Activated T-cell treated with anti-CD3 and anti-CD28 coated beads, Interleukin-2, amount 50 U/mL, for 72 hours (primary cell): ENCODE results near the gene AMELY. TPM values are rescaled to one million over a fixed set of nuclear protein-coding genes. Genes with fewer than 3 reads are reported as not detected.

Experiments used
- ATAC-seq, 2 donors: fragments of 150-1000 bp; cut with Tn5 transposase; replicated peaks in 1 of 2; 2 replicates each; pipeline ENCODE4 v1.10.0; 2021; ENCODE audit warnings: moderate library complexity in 2 of 2, mild to moderate bottlenecking in 1 of 2
- DNase-seq, 2 donors: peaks; one replicate each; pipeline ENCODE4 v3.0.0; 2021 to 2022; ENCODE audit warnings: mixed read lengths in 1 of 2
- H3K27ac Mint-ChIP-seq: one replicate; pipeline ENCODE4 v1.8.0; 2022; ENCODE audit warnings: mild to moderate bottlenecking, moderate library complexity, mixed read lengths
- H3K27me3 Mint-ChIP-seq: one replicate; pipeline ENCODE4 v1.8.0; 2022; ENCODE audit warnings: low read depth, mixed read lengths
- H3K36me3 Mint-ChIP-seq, 2 donors: one replicate each; pipeline ENCODE4 v1.8.0; 2022; ENCODE audit warnings: mixed read lengths in 2 of 2, mild to moderate bottlenecking in 1 of 2; ENCODE audit not compliant: insufficient read depth in 2 of 2
- H3K4me1 Mint-ChIP-seq: one replicate; pipeline ENCODE4 v1.8.0; 2022; ENCODE audit warnings: low read depth, mixed read lengths
- H3K4me3 Mint-ChIP-seq, 2 donors: one replicate each; pipeline ENCODE4 v1.8.0; 2022; ENCODE audit warnings: mild to moderate bottlenecking in 2 of 2, mixed read lengths in 2 of 2, moderate library complexity in 2 of 2
- H3K9me3 Mint-ChIP-seq, 2 donors: one replicate each; pipeline ENCODE4 v1.8.0; 2022; ENCODE audit warnings: mixed read lengths in 2 of 2
- total RNA-seq, 2 donors: library from RNA; stranded (reverse); gene quantifications; one replicate each; pipeline ENCODE4 v1.2.3, GENCODE V29; 2022

AMELY gene, protein sequence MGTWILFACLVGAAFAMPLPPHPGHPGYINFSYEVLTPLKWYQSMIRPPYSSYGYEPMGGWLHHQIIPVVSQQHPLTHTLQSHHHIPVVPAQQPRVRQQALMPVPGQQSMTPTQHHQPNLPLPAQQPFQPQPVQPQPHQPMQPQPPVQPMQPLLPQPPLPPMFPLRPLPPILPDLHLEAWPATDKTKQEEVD
- not detected for total RNA-seq

DNA sequence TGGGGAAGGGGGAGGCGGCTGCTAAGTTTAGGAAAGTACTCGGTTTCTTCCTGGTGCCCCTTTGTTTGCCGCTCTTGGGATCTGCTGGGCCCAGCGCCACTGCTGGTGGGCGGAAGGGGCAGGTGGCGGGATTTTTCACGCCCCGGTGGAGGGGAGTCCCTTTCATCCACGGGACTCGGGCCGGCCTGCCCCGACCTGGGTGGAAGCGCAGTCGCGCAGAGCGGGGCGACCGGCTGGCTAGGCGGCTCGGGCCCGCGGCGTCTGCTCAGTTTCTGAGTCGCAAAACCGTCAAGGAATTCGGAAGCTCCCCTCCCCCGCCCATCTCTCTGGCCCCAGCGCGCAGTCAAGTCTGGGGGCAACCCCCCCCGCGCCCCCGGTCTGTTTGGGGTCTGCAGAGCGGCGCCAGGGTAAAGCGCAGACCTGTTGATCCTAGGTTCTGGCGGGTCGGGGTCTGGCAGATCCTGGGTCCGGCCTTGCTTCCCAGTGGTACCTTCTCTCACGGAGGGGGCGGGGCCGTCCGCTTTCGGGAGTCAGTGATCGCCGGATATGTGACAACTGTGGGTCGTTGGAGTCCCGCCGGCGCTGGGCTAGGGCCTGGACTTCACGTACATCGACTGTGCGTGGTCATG lies at the start of gene AMELY:
Gene AMELY (minus strand): TSS at position 500 of the 629 bp plus-strand sequence. CDS start 39,144 bp downstream, outside the sequence.
- Mint-ChIP-seq H3K27me3 (no peaks in the 10 kb centered on the region), H3K36me3 (no peaks in the 10 kb centered on the region), H3K4me1 (no peaks in the 10 kb centered on the region), H3K27ac (no peak within 1 kb of the TSS), H3K4me3 (peak within 1 kb of the TSS in 1 of 2 donors; percentile 77), H3K9me3 (no peaks in the 10 kb centered on the region)
- DNase-seq (no peak), ATAC-seq (no peak)

DNA sequence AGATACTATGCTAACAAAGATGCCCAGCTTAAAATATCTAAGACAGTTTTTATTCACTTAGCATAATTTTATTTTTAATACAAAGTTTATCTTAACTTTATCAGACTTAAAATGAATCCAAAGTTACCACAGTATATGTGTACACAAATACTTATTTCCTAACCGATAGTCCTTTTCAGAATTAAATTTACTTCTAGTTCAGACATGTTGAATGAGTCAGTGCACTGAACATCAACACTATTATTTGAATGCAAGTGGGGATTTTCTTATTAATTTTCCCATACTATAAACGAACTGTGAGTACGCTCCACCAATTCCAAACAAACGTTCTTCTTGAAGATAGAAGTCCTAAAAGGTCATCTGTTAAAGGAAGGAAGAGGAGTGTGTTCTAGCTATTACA lies 38.4 kb upstream of the AMELY start:
- H3K9me3 Mint-ChIP-seq, result no peaks in the 10 kb centered on the region

DNA sequence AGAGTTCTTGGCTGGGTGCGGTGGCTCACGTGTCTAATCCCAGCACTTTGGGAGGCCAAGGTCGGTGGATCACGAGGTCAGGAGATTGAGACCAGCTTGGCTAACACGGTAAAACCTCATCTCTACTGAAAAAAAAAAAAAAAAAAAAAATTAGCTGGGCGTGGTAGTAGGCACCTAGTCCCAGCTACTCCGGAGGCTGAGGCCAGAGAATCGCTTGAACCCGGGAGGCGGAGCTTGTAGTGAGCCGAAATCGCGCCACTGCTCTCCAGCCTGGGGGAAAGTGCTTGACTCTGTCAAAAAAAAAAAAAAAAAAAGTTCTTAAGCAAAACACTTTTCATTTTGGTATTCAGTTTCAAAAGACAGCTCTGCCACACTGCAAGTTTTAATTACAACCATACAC lies 36.8 kb upstream of the AMELY start:
- H3K27me3 Mint-ChIP-seq, result no peaks in the 10 kb centered on the region
- no peak overlapping the region for H3K27ac Mint-ChIP-seq
- DNase-seq (no peak), ATAC-seq (no peak)
- no peak overlapping the region for H3K4me3 Mint-ChIP-seq
- no peaks in the 10 kb centered on the region for H3K36me3 Mint-ChIP-seq
- no peaks in the 10 kb centered on the region for H3K9me3 Mint-ChIP-seq
- no peaks in the 10 kb centered on the region for H3K4me1 Mint-ChIP-seq

More for the DNA sequence above, 38.4 kb upstream of the AMELY start:
- Mint-ChIP-seq H3K27ac (no peak overlapping the region), H3K4me1 (no peaks in the 10 kb centered on the region), H3K36me3 (no peaks in the 10 kb centered on the region), H3K27me3 (no peaks in the 10 kb centered on the region), H3K4me3 (no peak overlapping the region)
- no peak for DNase-seq
- no peak for ATAC-seq

DNA sequence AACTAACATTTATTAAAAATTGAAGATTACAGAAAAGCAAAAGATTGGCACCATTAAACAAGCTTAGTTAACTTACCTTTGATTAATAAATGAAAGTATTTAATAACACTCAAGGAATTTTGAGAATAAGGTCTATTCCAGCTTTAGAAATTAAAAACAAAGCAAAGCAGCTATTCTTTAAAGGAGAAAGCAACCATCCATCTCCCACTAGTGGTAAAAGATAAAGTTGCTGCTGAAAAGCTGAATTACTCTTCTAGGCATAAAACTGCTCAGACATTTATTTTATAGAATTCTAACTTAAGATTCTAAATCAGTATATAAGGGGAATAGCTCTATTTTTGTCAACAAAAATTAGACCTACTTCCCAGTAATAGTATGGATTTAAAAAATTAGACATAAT lies 36.1 kb upstream of the AMELY start:
- Mint-ChIP-seq H3K27me3 (no peaks in the 10 kb centered on the region), H3K27ac (no peak overlapping the region), H3K4me1 (no peaks in the 10 kb centered on the region), H3K36me3 (no peaks in the 10 kb centered on the region), H3K9me3 (no peaks in the 10 kb centered on the region), H3K4me3 (no peak overlapping the region)
- no peak for DNase-seq
- no peak for ATAC-seq

DNA sequence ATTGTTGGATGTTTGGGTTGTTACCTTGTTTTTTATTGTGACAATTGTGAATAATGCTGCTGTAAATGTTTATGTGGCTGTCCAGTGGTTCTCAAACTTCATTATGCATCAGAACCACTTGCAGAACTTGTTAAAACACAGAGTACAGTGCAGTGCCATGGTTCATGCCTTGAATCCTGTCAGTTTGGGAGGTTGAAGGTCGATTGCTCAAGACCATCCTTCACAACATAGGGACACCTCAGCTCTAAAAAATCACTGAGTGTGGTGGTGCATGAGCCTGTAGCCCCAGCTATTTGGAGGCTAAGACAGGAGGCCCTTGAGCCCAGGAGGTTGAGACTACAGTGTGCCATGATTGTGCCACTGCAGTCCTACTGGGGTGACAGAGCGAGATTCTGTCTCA lies 23.9 kb upstream of the AMELY start:
- ATAC-seq, result no peak
- Mint-ChIP-seq H3K4me3 (no peak overlapping the region), H3K9me3 (no peaks in the 10 kb centered on the region), H3K36me3 (no peaks in the 10 kb centered on the region), H3K27me3 (no peaks in the 10 kb centered on the region), H3K27ac (no peak overlapping the region), H3K4me1 (no peaks in the 10 kb centered on the region)
- no peak for DNase-seq

DNA sequence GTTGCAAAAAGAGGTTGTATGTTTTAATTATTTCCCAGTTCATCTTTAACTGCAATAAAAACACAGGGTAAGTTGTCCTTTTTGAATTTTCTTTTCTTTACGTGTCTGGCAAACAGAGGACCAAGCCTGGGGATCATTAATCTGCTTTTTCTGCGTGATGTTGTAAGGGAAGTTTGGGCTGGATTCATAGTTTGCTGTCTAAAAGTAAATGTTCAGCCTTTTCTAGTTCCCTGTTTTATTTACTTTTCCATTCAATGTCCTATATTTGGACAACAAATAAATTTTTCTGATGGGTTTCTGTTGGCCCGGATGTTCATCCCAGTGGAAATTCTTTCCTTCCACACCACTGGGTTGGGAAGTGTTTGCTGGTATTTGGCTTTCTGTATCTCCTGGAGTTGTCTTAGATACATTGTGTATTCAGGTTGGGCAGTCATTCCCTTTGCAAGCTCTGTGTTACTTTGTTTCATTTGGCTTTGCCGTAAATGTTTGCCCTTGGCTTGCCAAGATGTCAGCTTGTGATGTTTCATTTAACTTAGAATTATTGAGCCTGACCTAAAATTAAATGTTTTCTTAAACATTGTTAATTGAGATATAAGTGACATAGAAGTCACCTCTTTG lies 20.3 kb upstream of the AMELY start:
- Mint-ChIP-seq H3K9me3 (no peaks in the 10 kb centered on the region), H3K4me3 (no peak overlapping the region), H3K27me3 (no peaks in the 10 kb centered on the region), H3K36me3 (no peaks in the 10 kb centered on the region), H3K4me1 (no peaks in the 10 kb centered on the region), H3K27ac (no peak overlapping the region)
- ATAC-seq (no peak), DNase-seq (no peak)

DNA sequence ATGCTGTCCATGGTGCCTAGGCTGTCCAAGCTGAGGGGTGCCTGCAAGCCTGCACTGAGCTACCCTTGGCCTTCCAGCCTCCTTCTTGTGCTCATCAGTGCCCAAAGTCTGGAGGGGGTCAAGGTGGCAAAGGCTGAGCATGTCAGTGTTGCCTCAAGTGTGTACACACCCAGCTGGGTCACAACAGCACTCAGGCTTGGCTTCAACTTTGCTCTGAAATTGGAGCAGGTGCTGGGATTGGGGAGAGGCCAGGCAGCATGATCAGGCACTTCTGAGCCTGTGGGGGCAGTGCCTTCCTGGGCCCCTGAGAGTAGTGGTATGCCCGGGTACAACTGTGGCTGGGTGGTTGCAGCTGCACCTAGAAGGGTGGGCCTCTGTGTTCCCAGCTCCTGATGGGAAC lies 17.7 kb upstream of the AMELY start:
- Mint-ChIP-seq H3K27ac (no peak overlapping the region), H3K9me3 (no peaks in the 10 kb centered on the region), H3K4me1 (no peaks in the 10 kb centered on the region), H3K36me3 (no peaks in the 10 kb centered on the region), H3K27me3 (no peaks in the 10 kb centered on the region), H3K4me3 (no peak overlapping the region)
- DNase-seq (no peak), ATAC-seq (no peak)

DNA sequence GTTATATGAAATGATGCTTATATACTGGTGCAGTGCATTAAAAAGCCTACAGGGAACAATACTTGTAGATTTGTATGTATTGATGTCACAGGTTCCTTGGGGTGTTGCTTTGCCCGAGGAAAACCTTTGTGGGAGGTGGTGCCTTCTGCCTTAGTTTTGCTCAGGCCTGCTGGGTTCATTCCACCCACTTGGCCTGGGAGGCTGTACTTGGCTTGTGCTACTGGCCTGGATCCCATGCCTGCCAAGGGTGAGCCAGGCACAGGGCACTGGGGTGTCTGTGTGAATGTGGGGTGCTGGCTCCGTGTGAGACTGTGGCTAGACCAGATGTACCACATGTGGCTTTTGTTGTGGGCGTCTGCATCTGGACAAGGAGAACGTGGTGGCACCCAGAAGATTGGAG lies 16.7 kb upstream of the AMELY start:
- DNase-seq (no peak), ATAC-seq (no peak)
- Mint-ChIP-seq H3K4me3 (no peak overlapping the region), H3K27me3 (no peaks in the 10 kb centered on the region), H3K36me3 (no peaks in the 10 kb centered on the region), H3K27ac (no peak overlapping the region), H3K4me1 (no peaks in the 10 kb centered on the region), H3K9me3 (no peaks in the 10 kb centered on the region)

DNA sequence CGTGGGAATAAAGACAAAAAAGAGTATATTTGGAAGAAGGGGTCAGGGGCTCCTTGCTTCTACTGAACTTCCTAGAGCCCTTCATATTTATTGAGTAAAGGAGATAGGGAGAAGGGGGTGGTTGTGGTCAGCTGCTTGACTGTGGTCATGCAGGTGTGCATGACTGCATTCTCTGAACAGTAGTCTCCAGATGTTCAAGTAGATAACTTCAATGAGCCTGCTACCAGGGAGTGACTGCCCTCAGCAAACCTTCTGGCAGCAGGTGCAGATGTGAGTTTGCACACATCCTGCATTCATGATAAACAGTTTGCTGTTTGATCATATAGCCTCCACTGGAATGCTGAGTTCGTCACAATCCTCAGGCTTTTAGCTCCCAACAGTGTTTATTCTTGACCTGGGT lies 9.5 kb upstream of the AMELY start:
- H3K4me3 Mint-ChIP-seq, result no peak overlapping the region
- DNase-seq (no peak), ATAC-seq (no peak)
- no peaks in the 10 kb centered on the region for H3K4me1 Mint-ChIP-seq
- peaks cover 0 to 2% of the 10 kb centered on the region in 2 donors for H3K9me3 Mint-ChIP-seq
- no peaks in the 10 kb centered on the region for H3K27me3 Mint-ChIP-seq
- H3K36me3 Mint-ChIP-seq, result no peaks in the 10 kb centered on the region
- H3K27ac Mint-ChIP-seq, result no peak overlapping the region

DNA sequence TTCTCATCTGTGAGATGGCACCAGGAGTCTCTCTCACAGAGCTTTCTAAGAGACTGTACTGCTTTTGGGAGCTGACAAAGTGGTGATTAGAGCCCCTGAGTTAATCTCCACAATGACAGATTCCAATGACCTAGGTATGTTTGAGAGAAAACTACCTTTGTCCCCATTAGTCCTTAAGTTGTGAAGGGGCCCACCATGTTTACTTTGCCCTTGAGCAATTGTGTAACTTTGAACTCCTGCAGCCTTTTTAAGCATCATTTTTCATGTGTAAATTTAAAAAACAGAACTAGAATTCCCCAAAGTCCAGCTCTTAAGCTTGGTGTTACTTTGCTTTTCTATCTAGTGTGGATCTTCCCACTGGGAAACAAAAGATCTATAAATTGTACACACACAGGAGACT lies 1.8 kb upstream of the AMELY start:
- no peak for DNase-seq
- no peaks in the 10 kb centered on the region for H3K36me3 Mint-ChIP-seq
- no peaks in the 10 kb centered on the region for H3K27me3 Mint-ChIP-seq
- no peaks in the 10 kb centered on the region for H3K9me3 Mint-ChIP-seq
- H3K27ac Mint-ChIP-seq, result no peak overlapping the region
- no peak for ATAC-seq
- no peaks in the 10 kb centered on the region for H3K4me1 Mint-ChIP-seq
- H3K4me3 Mint-ChIP-seq, result no peak overlapping the region

DNA sequence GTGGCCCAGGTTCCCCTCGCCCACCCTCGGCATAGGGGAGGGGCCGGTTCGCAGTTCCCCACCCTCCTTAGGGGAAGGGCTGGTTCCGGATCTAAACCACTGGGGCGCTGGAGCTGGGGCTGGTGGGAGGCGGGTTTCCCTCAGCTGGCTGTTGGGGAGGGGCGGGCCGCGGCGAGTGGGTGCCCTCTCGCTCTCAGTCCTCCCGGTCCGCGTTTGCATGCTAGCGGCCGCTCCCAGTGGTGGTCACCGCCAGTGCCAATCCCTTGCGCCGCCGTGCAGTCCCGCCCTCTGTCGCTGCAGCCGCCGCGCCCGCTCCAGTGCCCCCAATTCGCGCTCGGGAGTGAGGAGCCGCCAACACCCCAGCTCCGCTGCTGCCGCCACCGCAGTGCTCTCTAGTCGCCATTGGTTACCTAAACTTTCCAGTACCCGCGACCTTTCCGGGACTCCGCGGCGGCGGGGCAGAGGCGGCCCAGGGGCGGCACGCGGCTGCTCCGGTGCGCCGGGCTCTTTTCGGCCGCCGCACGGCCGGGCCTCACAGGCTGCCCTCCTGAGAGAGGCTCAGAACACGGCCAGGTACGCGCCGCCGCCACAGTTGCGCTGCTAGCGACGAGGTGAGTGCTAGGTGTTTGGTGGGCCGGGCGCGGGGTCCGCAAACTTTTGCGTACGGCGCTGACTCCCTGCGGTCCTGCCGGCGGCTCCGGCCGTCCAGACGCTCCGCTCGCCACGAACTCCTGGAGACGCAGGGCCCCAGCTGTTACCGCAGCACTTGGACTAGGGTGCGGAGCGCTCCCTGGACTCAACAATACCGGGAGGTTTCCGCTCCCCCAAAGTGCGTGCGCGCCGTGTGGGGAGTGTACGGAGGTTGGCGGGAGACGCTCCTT lies 940 bp downstream of the AMELY start, which contains the start of gene TBL1Y:
Gene TBL1Y (plus strand): TSS at position 326 of the 881 bp plus-strand sequence. CDS start 114,388 bp downstream, outside the sequence.
- Mint-ChIP-seq H3K27me3 (no peaks in the 10 kb centered on the region), H3K4me1 (no peaks in the 10 kb centered on the region), H3K9me3 (no peaks in the 10 kb centered on the region), H3K4me3 (peak within 1 kb of the TSS in 1 of 2 donors; percentile 77), H3K27ac (no peak within 1 kb of the TSS), H3K36me3 (no peaks in the 10 kb centered on the region)
- DNase-seq, result peak in 1 of 2 donors; percentile 4
- peak in 1 of 2 donors; percentile 47 for ATAC-seq

DNA sequence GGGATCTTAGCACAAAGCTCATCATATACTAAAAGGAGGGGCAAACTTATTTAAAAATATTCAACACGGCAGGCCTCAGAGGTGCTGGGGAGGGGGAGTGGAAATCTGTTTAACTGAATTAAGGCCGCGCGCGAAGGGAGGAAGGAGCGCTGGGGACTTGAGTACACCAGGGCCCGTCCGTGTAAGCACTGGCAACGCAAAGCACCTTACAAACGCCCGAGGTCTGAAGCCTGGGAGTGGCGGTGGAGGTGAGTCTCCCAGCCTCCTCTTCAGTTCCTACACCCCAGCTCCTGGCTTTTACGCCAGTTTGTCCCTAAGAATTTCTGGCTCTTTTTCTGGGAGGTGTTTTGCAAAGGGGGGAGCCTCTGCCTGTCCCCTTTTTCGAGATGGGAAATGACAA lies 1.7 kb downstream of the AMELY start:
- Mint-ChIP-seq H3K9me3 (no peaks in the 10 kb centered on the region), H3K36me3 (no peaks in the 10 kb centered on the region), H3K4me3 (peak overlapping the region in 1 of 2 donors; percentile 77), H3K4me1 (no peaks in the 10 kb centered on the region), H3K27ac (no peak overlapping the region), H3K27me3 (no peaks in the 10 kb centered on the region)
- peak in 1 of 2 donors; percentile 0 for DNase-seq
- ATAC-seq, result no peak

DNA sequence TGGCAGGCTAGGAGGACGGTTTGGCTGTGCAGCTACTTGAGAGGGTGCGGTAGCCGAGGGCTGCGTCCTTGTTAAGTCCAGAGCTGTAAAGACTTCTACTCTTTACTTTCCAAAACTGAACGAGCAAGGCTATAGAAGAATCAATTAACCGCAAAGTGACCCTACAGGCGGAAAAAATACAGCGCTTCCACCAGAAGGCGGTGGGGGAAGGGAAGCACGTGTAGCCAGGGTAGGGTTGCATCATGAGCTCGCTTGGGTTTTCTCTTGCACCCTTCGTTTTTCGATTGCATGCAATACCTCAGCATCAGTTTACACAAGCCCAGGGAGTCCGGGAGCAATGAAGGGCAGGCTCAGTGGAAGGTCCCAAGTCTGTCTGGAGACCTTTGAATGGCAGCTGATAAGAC lies 2.4 kb downstream of the AMELY start:
- Mint-ChIP-seq H3K27me3 (no peaks in the 10 kb centered on the region), H3K4me1 (no peaks in the 10 kb centered on the region), H3K4me3 (peak overlapping the region in 1 of 2 donors; percentile 77)

More for the DNA sequence above, 2.4 kb downstream of the AMELY start:
- Mint-ChIP-seq H3K9me3 (no peaks in the 10 kb centered on the region), H3K27ac (peak overlapping the region; percentile 54), H3K36me3 (no peaks in the 10 kb centered on the region)
- DNase-seq (no peak), ATAC-seq (no peak)
